HG03432 (cell line): ENCODE data around the gene PITPNM3.

ENCODE experiments used
- ATAC-seq: cut with Tn5 transposase; IDR thresholded peaks from one replicate; pipeline ENCODE4 v1.9.1; 2021; ENCODE audit warnings: mild to moderate bottlenecking, moderate library complexity; ENCODE audit not compliant: unreplicated experiment

Gene PITPNM3

GRCh38 chr17:6554342-6554741, 2.0 kb downstream of the PITPNM3 start:
- no peak for ATAC-seq

GRCh38 chr17:6551869-6552531, 4.4 kb downstream of the PITPNM3 start:
- no peak for ATAC-seq

- no peak for ATAC-seq
These were observed 5.0 kb downstream of the PITPNM3 start for GRCh38 chr17:6551356-6551755.

- ATAC-seq = no peak
These were observed 6.8 kb downstream of the PITPNM3 start for GRCh38 chr17:6549384-6550036.

- peak; percentile 67 for ATAC-seq
These were observed 7.6 kb downstream of the PITPNM3 start for GRCh38 chr17:6548578-6549330.

- ATAC-seq = peak; percentile 19
These were observed 8.3 kb downstream of the PITPNM3 start for GRCh38 chr17:6548034-6548433.

GRCh38 chr17:6547336-6547735, 9.0 kb downstream of the PITPNM3 start:
- no peak for ATAC-seq

- no peak for ATAC-seq
These were observed 10.2 kb downstream of the PITPNM3 start for GRCh38 chr17:6546069-6546718.

GRCh38 chr17:6545291-6545690, 11.1 kb downstream of the PITPNM3 start:
- no peak for ATAC-seq

- ATAC-seq = no peak
These were observed 12.4 kb downstream of the PITPNM3 start for GRCh38 chr17:6544011-6544370.

GRCh38 chr17:6543079-6544010, 13.0 kb downstream of the PITPNM3 start:
- ATAC-seq = no peak

GRCh38 chr17:6542577-6542976, 13.8 kb downstream of the PITPNM3 start:
- ATAC-seq = no peak

GRCh38 chr17:6541886-6542285, 14.5 kb downstream of the PITPNM3 start:
- ATAC-seq = no peak

GRCh38 chr17:6539871-6540270, 16.5 kb downstream of the PITPNM3 start:
- no peak for ATAC-seq

GRCh38 chr17:6536566-6537065, 19.7 kb downstream of the PITPNM3 start:
- ATAC-seq = no peak

- no peak for ATAC-seq
These were observed 20.3 kb downstream of the PITPNM3 start for GRCh38 chr17:6536053-6536452.

GRCh38 chr17:6534846-6535514, 21.4 kb downstream of the PITPNM3 start:
- ATAC-seq = no peak

GRCh38 chr17:6532441-6532885, 23.9 kb downstream of the PITPNM3 start:
- no peak for ATAC-seq

- ATAC-seq = no peak
These were observed 24.8 kb downstream of the PITPNM3 start for GRCh38 chr17:6531575-6531974.
